ENCODE results near the gene CFAP97D2.
"Not testable (repeated sequence)": the region's sequence is repeated elsewhere in the genome, so short reads cannot be mapped to it uniquely, and the experiment has no call there.

The CFAP97D2 gene

DNA sequence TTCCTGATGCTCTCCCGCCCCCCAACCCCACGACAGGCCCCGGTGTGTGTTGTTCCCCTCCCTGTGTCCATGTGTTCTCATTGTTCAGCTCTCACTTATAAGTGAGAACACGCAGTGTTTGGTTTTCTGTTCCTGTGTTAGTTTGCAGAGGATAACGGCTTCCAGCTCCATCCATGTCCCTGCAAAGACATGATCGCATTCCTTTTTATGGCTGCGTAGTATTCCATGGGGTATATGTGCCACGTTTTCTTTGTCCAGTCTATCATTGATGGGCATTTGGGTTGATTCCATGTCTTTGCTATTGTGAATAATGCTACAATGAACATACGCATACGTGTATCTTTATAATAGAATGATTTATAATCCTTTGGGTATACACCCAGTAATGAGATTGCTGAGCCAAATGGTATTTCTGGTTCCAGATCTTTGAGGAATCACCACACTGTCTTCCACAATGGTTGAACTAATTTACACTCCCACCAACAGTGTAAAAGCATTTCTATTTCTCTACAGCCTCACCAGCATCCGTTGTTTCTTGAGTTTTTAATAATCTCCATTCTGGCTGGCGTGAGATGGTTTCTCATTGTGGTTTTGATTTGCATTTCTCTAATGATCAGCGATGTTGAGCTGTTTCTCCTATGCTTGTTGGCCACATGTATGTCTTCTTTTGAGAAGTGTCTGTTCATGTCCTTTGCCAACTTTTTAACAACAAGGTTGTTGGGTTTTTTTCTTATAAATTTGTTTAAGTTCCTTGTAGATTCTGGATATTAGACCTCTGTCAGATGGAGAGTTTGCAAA lies 20.0 kb upstream of the CFAP97D2 start:
- DNase-seq, result not testable (repeated sequence)

DNA sequence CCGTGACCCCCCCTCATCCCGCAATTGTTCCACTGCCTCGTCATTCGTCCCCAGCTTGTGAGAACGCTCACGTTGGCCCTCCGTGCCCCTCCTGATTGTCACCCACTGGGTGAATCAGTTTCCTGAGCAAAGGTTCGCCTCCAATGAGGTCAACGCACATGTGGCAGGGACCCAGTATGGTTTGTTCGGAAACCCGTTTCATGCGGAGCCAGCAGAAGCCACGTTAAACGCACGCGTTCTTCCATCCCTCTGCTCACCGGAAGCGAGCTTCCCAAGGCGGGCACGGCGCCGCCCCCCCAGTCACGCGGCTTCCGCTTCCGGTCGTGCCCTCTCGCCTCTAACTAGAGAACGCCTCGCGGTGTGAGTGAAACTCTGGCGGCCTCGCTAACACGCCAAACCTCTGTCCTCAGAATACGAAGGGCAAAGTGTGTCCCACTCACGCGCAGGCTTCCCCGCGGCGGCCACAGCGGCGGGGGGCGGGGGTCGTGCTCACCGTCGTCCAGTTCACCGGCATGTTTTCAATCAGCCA lies 18.0 kb upstream of the CFAP97D2 start:
- no peak for DNase-seq

- DNase-seq, result no peak
Measured at GRCh38 chr13:114161644-114162532, 17.2 kb upstream of the CFAP97D2 start.

- DNase-seq, result no peak
Measured at GRCh38 chr13:114162533-114162922, 16.5 kb upstream of the CFAP97D2 start.

DNA sequence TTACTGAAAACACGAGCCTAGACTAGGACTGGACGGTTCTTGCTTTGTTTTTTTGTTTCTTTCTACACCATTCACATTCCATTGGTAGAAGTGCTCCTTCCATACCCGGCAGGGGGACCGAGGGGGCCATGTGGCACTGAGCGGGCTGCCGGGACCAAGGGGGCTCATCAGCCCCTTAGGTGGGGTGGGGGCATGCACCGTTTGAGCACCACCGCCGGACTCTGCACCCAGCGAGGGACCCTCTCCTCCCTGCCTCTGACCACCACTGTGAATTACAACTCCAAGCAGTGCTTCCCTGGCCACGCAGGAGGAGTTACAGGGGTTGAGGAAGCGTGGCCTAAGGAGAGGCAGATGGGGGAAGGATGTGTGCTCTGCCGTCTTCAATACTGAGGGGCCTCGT lies 15.0 kb upstream of the CFAP97D2 start:
- no peak for DNase-seq

DNA sequence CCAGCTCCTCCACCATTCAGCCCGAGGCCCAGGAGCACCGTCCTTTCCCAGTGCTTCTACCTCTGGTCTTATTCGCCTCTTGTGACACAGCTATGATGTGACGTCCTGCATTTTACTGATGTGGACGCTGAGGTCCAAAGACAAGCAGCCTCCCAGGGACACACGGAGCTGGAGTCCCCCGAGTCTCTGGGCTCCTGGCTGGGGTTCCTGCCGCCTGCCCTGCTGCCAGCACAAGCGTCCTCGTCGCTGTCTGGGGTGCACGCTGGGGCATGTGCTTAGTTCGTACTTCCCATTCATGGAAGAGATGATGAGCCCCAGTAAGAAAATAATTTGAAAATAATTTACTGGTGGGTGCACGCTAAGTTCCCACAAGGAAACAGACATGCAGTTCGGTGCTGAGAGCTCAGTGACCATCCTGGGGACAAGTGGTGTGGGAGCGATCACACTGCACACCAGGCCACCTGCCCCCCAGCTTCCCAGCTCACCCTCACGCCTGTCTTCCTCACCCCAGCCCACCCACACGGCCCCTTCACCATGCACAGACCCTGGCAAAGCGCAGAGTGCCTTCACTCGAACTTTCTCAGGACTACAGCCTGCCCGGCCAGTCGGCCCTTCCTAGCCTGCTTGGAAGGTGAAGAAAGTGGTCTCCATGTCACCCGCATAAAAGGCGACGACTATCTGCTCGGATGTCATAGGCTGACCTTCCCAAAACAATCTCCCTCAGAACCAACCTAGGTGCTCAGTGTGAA lies 14.2 kb upstream of the CFAP97D2 start:
- no peak for DNase-seq

GRCh38 chr13:114166381-114167131 lies 12.5 kb upstream of the CFAP97D2 start:
- no peak for DNase-seq

GRCh38 chr13:114167426-114167825 lies 11.6 kb upstream of the CFAP97D2 start:
- DNase-seq, result no peak

DNA sequence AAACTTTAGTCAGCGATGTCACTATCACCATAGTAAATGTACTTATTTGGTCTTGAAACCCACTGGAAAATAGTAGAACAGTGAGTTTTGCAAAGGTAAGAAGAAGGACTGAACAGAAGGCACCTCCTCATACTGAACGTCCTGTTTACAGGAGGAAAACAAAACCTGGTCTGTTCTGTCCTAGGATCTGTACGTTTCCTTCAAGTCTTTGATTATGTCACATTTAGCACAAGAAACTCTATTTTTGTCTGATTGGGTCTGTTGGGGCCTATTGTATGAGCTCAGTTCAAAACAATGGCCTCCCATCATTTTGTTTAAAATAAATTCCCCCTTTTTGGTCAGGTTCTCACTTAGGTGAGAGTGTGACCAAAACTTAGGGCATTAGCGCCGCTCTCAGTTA lies 11.2 kb upstream of the CFAP97D2 start:
- DNase-seq, result no peak

DNA sequence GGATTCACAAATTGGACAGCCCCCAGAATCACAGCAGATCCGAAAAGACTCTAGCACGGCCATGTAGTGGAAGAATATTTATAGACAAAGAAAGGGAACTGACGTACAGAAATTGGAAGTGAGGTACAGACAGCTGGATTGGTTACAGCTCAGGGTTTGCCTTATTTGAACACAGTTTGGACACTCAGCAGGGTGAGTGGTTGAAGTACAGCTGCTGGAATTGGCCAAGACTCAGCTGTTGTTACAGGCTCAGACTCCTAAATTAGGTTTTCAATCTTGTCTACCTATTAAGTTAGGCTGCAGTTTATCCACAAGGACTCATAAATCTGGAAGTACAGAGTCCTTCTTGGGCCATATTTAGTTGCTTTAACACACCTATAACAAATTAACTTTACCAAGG lies 5.8 kb upstream of the CFAP97D2 start:
- DNase-seq, result no peak

- no peak for DNase-seq
Measured at GRCh38 chr13:114173745-114174144, 5.3 kb upstream of the CFAP97D2 start.

- DNase-seq, result no peak
Measured at GRCh38 chr13:114174529-114174961, 4.5 kb upstream of the CFAP97D2 start.

DNA sequence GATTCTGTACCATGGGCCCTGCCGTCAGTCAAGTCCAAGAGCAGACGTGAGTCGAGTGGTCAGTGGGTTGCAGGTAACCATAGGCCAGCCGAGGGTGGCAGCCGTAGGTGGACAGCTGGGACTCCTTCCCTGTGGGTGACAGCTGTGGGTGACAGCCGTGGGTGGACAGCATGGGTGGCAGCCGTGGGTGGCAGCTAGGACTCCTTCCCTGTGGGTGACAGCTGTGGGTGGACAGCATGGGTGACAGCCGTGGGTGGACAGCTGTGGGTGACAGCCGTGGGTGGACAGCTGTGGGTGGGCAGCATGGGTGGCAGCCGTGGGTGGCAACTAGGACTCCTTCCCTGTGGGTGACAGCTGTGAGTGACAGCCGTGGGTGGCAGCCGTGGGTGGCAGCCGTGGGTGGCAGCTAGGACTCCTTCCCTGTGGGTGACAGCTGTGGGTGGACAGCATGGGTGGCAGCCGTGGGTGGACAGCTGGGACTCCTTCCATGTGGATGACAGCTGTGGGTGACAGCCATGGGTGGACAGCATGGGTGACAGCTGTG lies 2.6 kb upstream of the CFAP97D2 start:
- DNase-seq, result not testable (repeated sequence)

GRCh38 chr13:114177245-114178010 lies 1.6 kb upstream of the CFAP97D2 start:
- no peak for DNase-seq

DNA sequence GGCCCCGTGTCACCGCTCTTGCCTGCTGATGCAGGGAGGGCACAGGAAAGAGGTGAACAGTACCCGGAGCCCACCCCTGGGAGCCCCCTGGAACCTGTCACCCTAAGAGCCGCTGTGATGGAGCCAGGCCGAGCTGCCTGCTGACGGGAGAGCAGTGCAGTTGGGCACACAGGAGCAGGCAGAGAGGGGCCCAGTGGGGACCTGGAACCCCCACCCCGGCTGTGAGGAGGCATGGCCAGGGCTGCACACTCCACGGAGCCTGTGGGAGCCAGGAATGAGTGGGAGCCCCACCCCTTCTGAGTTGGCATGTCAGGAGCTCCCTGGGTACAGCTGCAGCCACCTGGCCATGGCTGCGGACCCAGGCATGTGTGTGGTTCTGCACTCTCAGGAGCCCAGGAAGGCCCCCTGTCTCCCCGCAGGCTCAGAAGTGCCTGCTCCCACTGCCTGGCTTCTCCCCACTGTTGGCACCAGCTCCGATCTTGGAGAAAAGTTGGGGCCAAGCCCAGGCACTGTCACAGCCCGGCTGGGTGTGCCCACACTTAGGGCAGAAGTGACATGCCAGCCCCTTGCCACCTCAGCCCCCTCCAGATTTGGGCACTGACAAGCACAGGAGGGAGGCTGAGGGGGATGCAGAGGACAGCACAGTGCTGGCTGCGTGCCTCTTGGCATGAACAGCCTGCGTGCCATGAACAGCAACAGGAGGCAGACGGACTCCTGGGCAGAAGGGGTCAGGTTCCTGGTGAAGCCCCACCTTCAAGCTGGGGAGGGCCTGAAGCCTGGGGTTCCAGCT lies 6.3 kb downstream of the CFAP97D2 start:
- DNase-seq, result no peak

GRCh38 chr13:114194853-114195252 lies 15.8 kb downstream of the CFAP97D2 start:
- no peak for DNase-seq

- DNase-seq, result no peak
Measured at GRCh38 chr13:114196629-114197028, 17.6 kb downstream of the CFAP97D2 start.

- no peak for DNase-seq
Measured at GRCh38 chr13:114198556-114198955, 19.5 kb downstream of the CFAP97D2 start.

- not testable (repeated sequence) for DNase-seq
Measured at GRCh38 chr13:114199526-114199925, 20.5 kb downstream of the CFAP97D2 start.

DNA sequence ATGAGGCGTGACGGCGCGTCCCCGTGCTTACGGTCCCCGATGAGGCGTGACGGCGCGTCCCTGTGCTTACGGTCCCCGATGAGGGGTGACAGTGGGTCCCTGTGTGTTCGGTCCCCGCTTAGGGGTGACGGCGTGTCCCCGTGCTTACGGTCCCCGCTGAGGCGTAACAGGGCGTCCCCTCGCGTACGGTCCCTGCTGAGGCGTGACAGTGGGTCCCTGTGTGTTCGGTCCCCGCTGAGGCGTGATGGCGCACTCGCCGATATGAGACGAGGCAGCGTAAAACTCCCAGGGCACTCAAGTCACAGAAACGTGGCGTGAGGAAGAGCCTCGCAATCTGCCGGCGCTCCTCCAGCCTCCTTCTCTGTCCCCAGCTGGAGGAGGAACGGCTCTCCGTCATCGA lies 20.9 kb downstream of the CFAP97D2 start:
- DNase-seq, result no peak
